ENCODE measurements around the gene PRKG1. TPM values are rescaled to one million over a fixed set of nuclear protein-coding genes. Genes with fewer than 3 reads are reported as not detected.

The PRKG1 gene
- total RNA-seq, 1 donor, result 19.5 TPM

GRCh38 chr10:51583976-51584375 is 509.7 kb downstream of the PRKG1 start:
- no peaks in the 10 kb centered on the region for H3K79me2 ChIP-seq (ENCODE audit: insufficient read depth, low read length)
- H4K20me1 ChIP-seq (ENCODE audit: insufficient read depth, low read length), result no peaks in the 10 kb centered on the region
- no peaks in the 10 kb centered on the region for H3K36me3 ChIP-seq (ENCODE audit: insufficient read depth, low read length)
- H3K27ac ChIP-seq (ENCODE audit: low read depth, low read length), result no peak overlapping the region
- no peak overlapping the region for H3K4me2 ChIP-seq (ENCODE audit: insufficient read depth, low read length)
- DNase-seq (ENCODE audit: insufficient read length, low spot score, missing footprints), result no peak
- no peak for TF ChIP-seq CTCF (IDR thresholded peaks at IDR 0.05; ENCODE audit: extremely low read depth, low read depth, low read length)
- no peaks in the 10 kb centered on the region for H3K27me3 ChIP-seq (ENCODE audit: insufficient read depth, low read length)
- H3K4me1 ChIP-seq (ENCODE audit: insufficient read depth, low read length), result no peaks in the 10 kb centered on the region
- no peak overlapping the region for H2AFZ ChIP-seq (ENCODE audit: low read length)
- no peak overlapping the region for H3K4me3 ChIP-seq (ENCODE audit: insufficient read depth, low read length)
- H3K9me3 ChIP-seq (ENCODE audit: low read depth, low read length), result no peaks in the 10 kb centered on the region

- H3K79me2 ChIP-seq (ENCODE audit: insufficient read depth, low read length), result no peaks in the 10 kb centered on the region
- H3K36me3 ChIP-seq (ENCODE audit: insufficient read depth, low read length), result no peaks in the 10 kb centered on the region
- no peaks in the 10 kb centered on the region for H4K20me1 ChIP-seq (ENCODE audit: insufficient read depth, low read length)
- H3K4me2 ChIP-seq (ENCODE audit: insufficient read depth, low read length), result no peak overlapping the region
- no peaks in the 10 kb centered on the region for H3K27me3 ChIP-seq (ENCODE audit: insufficient read depth, low read length)
- H3K9me3 ChIP-seq (ENCODE audit: low read depth, low read length), result no peaks in the 10 kb centered on the region
- no peak for TF ChIP-seq CTCF (IDR thresholded peaks at IDR 0.05; ENCODE audit: extremely low read depth, low read depth, low read length)
- H3K4me3 ChIP-seq (ENCODE audit: insufficient read depth, low read length), result no peak overlapping the region
- DNase-seq (ENCODE audit: insufficient read length, low spot score, missing footprints), result no peak
- no peak overlapping the region for H3K27ac ChIP-seq (ENCODE audit: low read depth, low read length)
- H3K4me1 ChIP-seq (ENCODE audit: insufficient read depth, low read length), result no peaks in the 10 kb centered on the region
- H2AFZ ChIP-seq (ENCODE audit: low read length), result no peak overlapping the region
Observed at GRCh38 chr10:51585742-51586141, 511.5 kb downstream of the PRKG1 start.

GRCh38 chr10:51588984-51589383 is 514.7 kb downstream of the PRKG1 start:
- no peaks in the 10 kb centered on the region for H3K36me3 ChIP-seq (ENCODE audit: insufficient read depth, low read length)
- no peak overlapping the region for H3K4me2 ChIP-seq (ENCODE audit: insufficient read depth, low read length)
- H3K4me3 ChIP-seq (ENCODE audit: insufficient read depth, low read length), result no peak overlapping the region
- no peak overlapping the region for H2AFZ ChIP-seq (ENCODE audit: low read length)
- no peaks in the 10 kb centered on the region for H3K9me3 ChIP-seq (ENCODE audit: low read depth, low read length)
- no peak overlapping the region for H3K27ac ChIP-seq (ENCODE audit: low read depth, low read length)
- DNase-seq (ENCODE audit: insufficient read length, low spot score, missing footprints), result no peak
- H4K20me1 ChIP-seq (ENCODE audit: insufficient read depth, low read length), result no peaks in the 10 kb centered on the region
- TF ChIP-seq CTCF (IDR thresholded peaks at IDR 0.05; ENCODE audit: extremely low read depth, low read depth, low read length), result no peak
- H3K4me1 ChIP-seq (ENCODE audit: insufficient read depth, low read length), result no peaks in the 10 kb centered on the region
- H3K27me3 ChIP-seq (ENCODE audit: insufficient read depth, low read length), result no peaks in the 10 kb centered on the region
- H3K79me2 ChIP-seq (ENCODE audit: insufficient read depth, low read length), result no peaks in the 10 kb centered on the region

GRCh38 chr10:51590818-51591217 is 516.5 kb downstream of the PRKG1 start:
- no peak overlapping the region for H3K4me3 ChIP-seq (ENCODE audit: insufficient read depth, low read length)
- H2AFZ ChIP-seq (ENCODE audit: low read length), result no peak overlapping the region
- TF ChIP-seq CTCF (IDR thresholded peaks at IDR 0.05; ENCODE audit: extremely low read depth, low read depth, low read length), result no peak
- H3K9me3 ChIP-seq (ENCODE audit: low read depth, low read length), result no peaks in the 10 kb centered on the region
- H3K79me2 ChIP-seq (ENCODE audit: insufficient read depth, low read length), result no peaks in the 10 kb centered on the region
- H3K27ac ChIP-seq (ENCODE audit: low read depth, low read length), result no peak overlapping the region
- no peaks in the 10 kb centered on the region for H3K36me3 ChIP-seq (ENCODE audit: insufficient read depth, low read length)
- H3K4me1 ChIP-seq (ENCODE audit: insufficient read depth, low read length), result no peaks in the 10 kb centered on the region
- no peaks in the 10 kb centered on the region for H4K20me1 ChIP-seq (ENCODE audit: insufficient read depth, low read length)
- no peak for DNase-seq (ENCODE audit: insufficient read length, low spot score, missing footprints)
- no peak overlapping the region for H3K4me2 ChIP-seq (ENCODE audit: insufficient read depth, low read length)
- H3K27me3 ChIP-seq (ENCODE audit: insufficient read depth, low read length), result no peaks in the 10 kb centered on the region
